Neural cell (in vitro differentiated cells): Measurements from ENCODE around the gene SLC25A3. TPM values are rescaled to one million over a fixed set of nuclear protein-coding genes. Genes with fewer than 3 reads are reported as not detected.
"Not testable (repeated sequence)": the region's sequence is repeated elsewhere in the genome, so short reads cannot be mapped to it uniquely, and the experiment has no call there.

ENCODE experiments used
- H2AFZ ChIP-seq: fragments of 200-600, 300-800 bp; sonication (generic), shearing (Covaris generic); 2 replicates; pipeline ENCODE4 v1.6.0; 2014; ENCODE audit warnings: low read depth, mild to moderate bottlenecking, antibody characterized with exemption, low read length, moderate library complexity
- H3F3A ChIP-seq: fragments of 200-600 bp; shearing (Covaris generic); 2 replicates; pipeline ENCODE4 v1.6.1; 2016; ENCODE audit warnings: mild to moderate bottlenecking, moderate library complexity, mixed read lengths, antibody characterized with exemption, low read length; ENCODE audit not compliant: insufficient read depth, poor library complexity, severe bottlenecking
- H3K27ac ChIP-seq: fragments of 200-600, 300-800 bp; sonication (generic), shearing (Covaris generic); 2 replicates; pipeline ENCODE4 v1.5.1; 2014; ENCODE audit warnings: mild to moderate bottlenecking, low read length, moderate library complexity
- H3K27me3 ChIP-seq: fragments of 300-800, 200-600 bp; sonication (generic), shearing (Covaris generic); 2 replicates; pipeline ENCODE4 v1.6.0; 2014; ENCODE audit warnings: mild to moderate bottlenecking, low read depth, low read length, moderate library complexity; ENCODE audit not compliant: insufficient read depth
- H3K36me3 ChIP-seq: fragments of 300-800, 200-600 bp; sonication (generic), shearing (Covaris generic); 2 replicates; pipeline ENCODE4 v1.5.1; 2014; ENCODE audit warnings: mild to moderate bottlenecking, antibody characterized with exemption, low read length, moderate library complexity; ENCODE audit not compliant: insufficient read depth
- H3K4me2 ChIP-seq: fragments of 300-800, 200-600 bp; sonication (generic), shearing (Covaris generic); 2 replicates; pipeline ENCODE4 v1.6.0; 2014; ENCODE audit warnings: mild to moderate bottlenecking, low read length
- H3K4me3 ChIP-seq: fragments of 300-800, 200-600 bp; sonication (generic), shearing (Covaris generic); 2 replicates; pipeline ENCODE4 v1.5.1; 2014; ENCODE audit warnings: mild to moderate bottlenecking, low read length, moderate library complexity
- H3K79me2 ChIP-seq: fragments of 200-600 bp; shearing (Covaris generic); replicated peaks from 2 replicates; pipeline ENCODE4 v1.6.0; 2014; ENCODE audit warnings: mild to moderate bottlenecking, low read length, moderate library complexity; ENCODE audit not compliant: insufficient read depth
- H3K9ac ChIP-seq: fragments of 300-800, 200-600 bp; sonication (generic), shearing (Covaris generic); 2 replicates; pipeline ENCODE4 v1.6.1; 2016; ENCODE audit warnings: mild to moderate bottlenecking, low read length, mixed read lengths
- H3K9me2 ChIP-seq: fragments of 200-600 bp; shearing (Covaris generic); 2 replicates; pipeline ENCODE4 v1.6.1; 2016; ENCODE audit warnings: mild to moderate bottlenecking, low read length, mixed read lengths; ENCODE audit not compliant: insufficient read depth
- H3K9me3 ChIP-seq: fragments of 200-600, 300-800 bp; sonication (generic), shearing (Covaris generic); 2 replicates; pipeline ENCODE4 v1.6.1; 2016; ENCODE audit warnings: mild to moderate bottlenecking, mixed run types, low read length, moderate library complexity, mixed read lengths
- H4K20me1 ChIP-seq: fragments of 200-600 bp; shearing (Covaris generic); 2 replicates; pipeline ENCODE4 v1.6.1; 2016; ENCODE audit warnings: mild to moderate bottlenecking, mixed run types; ENCODE audit not compliant: insufficient read depth
- EP300 ChIP-seq: fragments of 450-650 bp; conservative IDR thresholded peaks from 2 replicates; pipeline ENCODE4 v1.6.1; 2014; ENCODE audit warnings: antibody characterized with exemption, mild to moderate bottlenecking, moderate library complexity; ENCODE audit not compliant: poor library complexity, severe bottlenecking
- EZH2 ChIP-seq: fragments of 200-600, 300-800 bp; shearing (Covaris generic), sonication (generic); IDR thresholded peaks from 2 replicates; pipeline ENCODE4 v1.6.1; 2014; ENCODE audit warnings: antibody characterized with exemption, low read length, borderline replicate concordance, mild to moderate bottlenecking; ENCODE audit not compliant: insufficient read depth, poor library complexity, severe bottlenecking
- MXI1 ChIP-seq: fragments of 450-650 bp; conservative IDR thresholded peaks from 2 replicates; pipeline ENCODE4 v1.6.1; 2014; ENCODE audit warnings: antibody characterized with exemption, mild to moderate bottlenecking; ENCODE audit not compliant: poor library complexity, severe bottlenecking
- POLR2AphosphoS5 ChIP-seq: IDR thresholded peaks from 2 replicates; pipeline ENCODE4 v1.6.1; 2012
- RAD21 ChIP-seq: fragments of 450-650 bp; conservative IDR thresholded peaks from 2 replicates; pipeline ENCODE4 v1.6.1; 2014; ENCODE audit warnings: antibody characterized with exemption, mild to moderate bottlenecking, moderate library complexity
- REST ChIP-seq: IDR thresholded peaks from 2 replicates; pipeline ENCODE4 v1.6.1; 2012; ENCODE audit warnings: borderline replicate concordance
- SMC3 ChIP-seq: fragments of 450-650 bp; conservative IDR thresholded peaks from 2 replicates; pipeline ENCODE4 v1.6.1; 2014; ENCODE audit warnings: antibody characterized with exemption, mild to moderate bottlenecking, moderate library complexity; ENCODE audit not compliant: poor library complexity
- TAF1 ChIP-seq: IDR thresholded peaks from 2 replicates; pipeline ENCODE4 v1.6.1; 2012; ENCODE audit warnings: low read depth
- polyA plus RNA-seq: library from polyadenylated mRNA; depleted of rRNA; stranded (reverse); fragments of >200 nt; gene quantifications from 2 replicates; pipeline ENCODE4 v1.2.3, GENCODE V29; 2014
- TF ChIP-seq, protein P1 (sequence below): fragments of 450-650 bp; IDR thresholded peaks from 2 replicates; pipeline ENCODE4 v1.5.1; 2014; ENCODE audit warnings: antibody characterized with exemption, mild to moderate bottlenecking, moderate library complexity; ENCODE audit not compliant: poor library complexity, severe bottlenecking

The SLC25A3 gene
- polyA plus RNA-seq, 1 donor from 2014 or later = 655 TPM

DNA sequence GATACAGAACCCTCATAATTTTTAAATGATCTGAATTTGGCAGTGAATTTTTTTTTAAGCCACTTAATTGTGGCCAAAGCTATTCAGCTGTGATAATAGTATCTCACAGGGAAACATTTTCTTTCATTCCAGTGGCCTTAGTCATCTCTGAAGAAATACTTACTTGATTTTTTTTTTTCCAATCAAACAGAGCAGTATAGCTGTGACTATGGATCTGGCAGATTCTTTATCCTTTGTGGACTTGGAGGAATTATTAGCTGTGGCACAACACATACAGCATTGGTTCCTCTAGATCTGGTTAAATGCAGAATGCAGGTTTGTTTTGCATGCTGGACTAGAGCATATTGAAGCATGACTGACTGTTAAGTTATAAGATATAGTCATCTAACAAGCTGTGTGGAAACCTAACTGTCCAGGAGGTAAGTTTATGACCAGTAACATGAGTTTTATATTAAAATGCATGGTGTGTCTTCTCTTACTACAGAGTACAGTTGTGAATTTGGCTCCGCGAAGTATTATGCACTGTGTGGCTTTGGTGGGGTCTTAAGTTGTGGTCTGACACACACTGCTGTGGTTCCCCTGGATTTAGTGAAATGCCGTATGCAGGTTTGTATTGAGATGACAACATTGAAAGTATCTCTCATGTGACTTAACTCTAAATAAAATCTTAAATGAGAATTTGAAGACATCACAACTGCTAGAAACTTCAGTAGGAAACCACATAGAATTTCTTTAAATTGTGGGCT lies 1.9 kb downstream of the SLC25A3 start:
- H3K9me2 ChIP-seq = no peaks in the 10 kb centered on the region
- TF ChIP-seq TAF1 (no peak), EP300 (no peak), MXI1 (no peak), SMC3 (no peak), REST (no peak), RAD21 (no peak), POLR2AphosphoS5 (no peak), EZH2 (no peak)
- TF ChIP-seq, protein P1, sequence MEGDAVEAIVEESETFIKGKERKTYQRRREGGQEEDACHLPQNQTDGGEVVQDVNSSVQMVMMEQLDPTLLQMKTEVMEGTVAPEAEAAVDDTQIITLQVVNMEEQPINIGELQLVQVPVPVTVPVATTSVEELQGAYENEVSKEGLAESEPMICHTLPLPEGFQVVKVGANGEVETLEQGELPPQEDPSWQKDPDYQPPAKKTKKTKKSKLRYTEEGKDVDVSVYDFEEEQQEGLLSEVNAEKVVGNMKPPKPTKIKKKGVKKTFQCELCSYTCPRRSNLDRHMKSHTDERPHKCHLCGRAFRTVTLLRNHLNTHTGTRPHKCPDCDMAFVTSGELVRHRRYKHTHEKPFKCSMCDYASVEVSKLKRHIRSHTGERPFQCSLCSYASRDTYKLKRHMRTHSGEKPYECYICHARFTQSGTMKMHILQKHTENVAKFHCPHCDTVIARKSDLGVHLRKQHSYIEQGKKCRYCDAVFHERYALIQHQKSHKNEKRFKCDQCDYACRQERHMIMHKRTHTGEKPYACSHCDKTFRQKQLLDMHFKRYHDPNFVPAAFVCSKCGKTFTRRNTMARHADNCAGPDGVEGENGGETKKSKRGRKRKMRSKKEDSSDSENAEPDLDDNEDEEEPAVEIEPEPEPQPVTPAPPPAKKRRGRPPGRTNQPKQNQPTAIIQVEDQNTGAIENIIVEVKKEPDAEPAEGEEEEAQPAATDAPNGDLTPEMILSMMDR = no peak
- no peaks in the 10 kb centered on the region for H3F3A ChIP-seq
- H3K36me3 ChIP-seq = peaks cover 11% of the 10 kb centered on the region
- no peaks in the 10 kb centered on the region for H3K27me3 ChIP-seq
- H3K27ac ChIP-seq = no peak overlapping the region
- H3K79me2 ChIP-seq = peaks cover 44% of the 10 kb centered on the region
- H3K4me3 ChIP-seq = peak overlapping the region; percentile 91
- peak overlapping the region; percentile 97 for H3K9ac ChIP-seq
- no peak overlapping the region for H2AFZ ChIP-seq
- H3K4me2 ChIP-seq = peak overlapping the region; percentile 85
- no peaks in the 10 kb centered on the region for H3K9me3 ChIP-seq
- no peaks in the 10 kb centered on the region for H4K20me1 ChIP-seq

DNA sequence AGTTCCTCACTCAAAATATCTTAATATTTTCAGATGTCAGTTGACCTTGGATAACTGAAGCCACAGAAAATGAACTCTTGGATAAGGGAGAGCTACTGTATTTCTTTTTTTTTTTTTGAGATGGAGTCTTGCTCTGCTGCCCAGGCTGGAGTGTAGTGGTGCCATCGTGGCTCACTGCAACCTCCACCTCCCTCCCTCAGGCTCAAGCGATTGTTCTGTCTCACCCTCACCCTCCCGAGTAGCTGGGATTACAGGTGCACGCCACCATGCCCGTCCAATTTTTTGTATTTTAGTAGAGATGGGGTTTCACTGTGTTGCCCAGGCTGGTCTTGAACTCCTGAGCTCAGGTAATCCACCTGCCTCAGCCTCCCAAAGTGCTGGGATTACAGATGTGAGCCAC lies 3.8 kb downstream of the SLC25A3 start:
- not testable (repeated sequence) for H3K4me2 ChIP-seq, H3K9ac ChIP-seq, H4K20me1 ChIP-seq, H3K9me3 ChIP-seq, H3F3A ChIP-seq, H2AFZ ChIP-seq, H3K4me3 ChIP-seq, H3K9me2 ChIP-seq, H3K27me3 ChIP-seq, H3K27ac ChIP-seq
- peaks cover 11% of the 10 kb centered on the region for H3K36me3 ChIP-seq
- peaks cover 44% of the 10 kb centered on the region for H3K79me2 ChIP-seq
